Cortex of kidney (tissue), 1 donor: ENCODE data around the gene ROPN1B.

ENCODE experiments used
- DNase-seq: peaks from one replicate; lab custom pipeline; 2025; lab: John Stamatoyannopoulos, UW

Gene ROPN1B

GRCh38 chr3:126004692-126005091, 35.7 kb downstream of the ROPN1B start:
- no peak for DNase-seq

DNA sequence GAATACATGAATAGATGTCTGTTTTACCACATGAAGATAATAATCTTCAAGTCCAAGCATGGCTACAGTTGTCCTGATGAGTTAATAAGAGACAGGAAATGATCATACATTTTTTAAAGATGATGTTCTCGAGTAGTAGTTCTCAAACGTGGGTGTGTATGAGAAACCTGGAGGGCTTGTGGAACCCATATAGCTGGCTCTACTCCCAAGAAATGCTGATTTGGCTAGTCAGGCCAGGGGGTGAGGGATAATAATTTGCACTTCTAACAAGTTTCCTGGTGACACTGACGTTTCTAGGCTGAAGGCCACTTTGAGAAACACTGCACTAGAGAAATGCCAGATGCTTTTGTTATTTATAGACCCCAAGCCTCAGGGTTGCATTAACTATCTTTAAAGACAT, 37.0 kb downstream of the ROPN1B start:
- no peak for DNase-seq

GRCh38 chr3:126008219-126008618, 39.2 kb downstream of the ROPN1B start:
- DNase-seq, result no peak

GRCh38 chr3:126009181-126009580, 40.2 kb downstream of the ROPN1B start:
- DNase-seq, result no peak

- no peak for DNase-seq
Observed at GRCh38 chr3:126013751-126014156, 44.8 kb downstream of the ROPN1B start.

DNA sequence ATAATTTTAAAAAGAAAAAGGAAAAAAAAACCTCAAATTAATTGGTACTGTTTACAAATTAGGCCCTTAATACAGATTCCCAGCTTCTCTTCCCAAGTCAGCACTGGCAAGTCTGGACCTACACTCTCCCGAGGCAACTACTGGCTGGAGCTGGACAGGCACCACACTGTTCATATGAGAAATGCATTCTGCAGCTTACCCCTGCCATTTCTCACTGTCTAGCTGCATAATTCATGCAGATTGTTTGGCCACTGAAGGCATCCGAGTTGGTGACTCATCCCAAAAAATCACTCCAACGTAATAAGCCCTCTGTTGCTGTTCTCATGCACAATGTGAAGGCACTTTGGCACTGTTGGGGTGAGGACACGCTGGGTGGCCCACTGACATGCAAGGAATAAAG, 45.3 kb downstream of the ROPN1B start:
- no peak for DNase-seq

DNA sequence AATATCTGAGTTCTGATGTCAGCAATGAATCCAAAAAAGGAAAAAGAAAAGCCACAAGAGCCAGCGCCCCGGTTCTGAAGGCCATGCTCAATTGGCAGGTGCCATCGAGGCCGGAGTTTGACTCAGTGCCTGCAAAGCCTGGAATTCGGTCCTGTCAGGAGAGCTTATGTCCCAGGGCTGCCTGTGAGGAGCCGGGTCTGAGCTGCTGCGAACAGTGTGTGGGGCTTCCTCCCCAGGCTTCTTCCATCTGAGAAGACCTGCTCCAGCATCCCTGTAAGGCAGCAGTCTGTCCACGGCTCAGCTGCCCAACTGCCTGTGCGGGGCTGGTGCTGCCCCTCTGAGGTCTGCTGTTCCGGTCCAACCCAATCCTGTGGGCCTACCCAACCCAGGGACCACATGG, 46.1 kb downstream of the ROPN1B start:
- no peak for DNase-seq

DNA sequence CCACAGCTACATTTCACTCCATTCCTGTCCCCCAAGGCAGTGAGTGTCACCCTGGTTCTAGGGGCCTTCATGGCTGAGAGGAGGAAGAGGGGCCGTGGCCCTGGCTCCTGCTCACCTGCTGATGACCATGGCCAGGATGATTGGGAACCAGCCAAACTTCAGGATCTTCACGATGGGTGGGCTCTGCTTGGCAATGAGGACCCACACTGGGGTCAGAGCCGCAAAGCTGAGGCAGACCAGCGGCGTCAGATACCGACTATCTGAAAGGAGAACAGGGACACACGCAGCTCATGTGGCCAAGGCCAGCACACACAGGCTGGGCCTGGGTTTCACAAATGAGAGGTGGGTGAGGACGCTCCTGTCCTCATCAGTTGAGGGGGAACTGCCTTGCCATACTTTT, 47.6 kb downstream of the ROPN1B start:
- no peak for DNase-seq

DNA sequence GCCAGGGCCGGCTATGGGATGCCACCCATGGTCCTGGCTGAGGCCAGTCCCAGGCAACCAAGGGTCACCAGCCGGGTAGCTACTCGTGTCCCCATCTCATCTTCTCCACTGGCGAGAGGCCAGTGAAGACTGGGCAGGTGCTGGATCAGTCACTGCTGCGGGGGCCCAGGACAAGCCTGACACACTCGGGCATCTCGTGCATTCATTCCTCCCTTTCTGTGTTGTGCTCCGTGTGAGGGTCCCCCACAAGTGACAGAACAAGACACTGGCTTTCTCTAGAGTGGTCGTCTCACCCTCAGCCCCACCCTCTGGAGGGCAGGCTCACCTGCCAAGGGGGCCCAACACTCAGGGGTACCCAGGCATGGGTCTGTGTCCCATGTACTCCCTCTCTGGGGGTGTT, 48.4 kb downstream of the ROPN1B start:
- DNase-seq, result no peak

DNA sequence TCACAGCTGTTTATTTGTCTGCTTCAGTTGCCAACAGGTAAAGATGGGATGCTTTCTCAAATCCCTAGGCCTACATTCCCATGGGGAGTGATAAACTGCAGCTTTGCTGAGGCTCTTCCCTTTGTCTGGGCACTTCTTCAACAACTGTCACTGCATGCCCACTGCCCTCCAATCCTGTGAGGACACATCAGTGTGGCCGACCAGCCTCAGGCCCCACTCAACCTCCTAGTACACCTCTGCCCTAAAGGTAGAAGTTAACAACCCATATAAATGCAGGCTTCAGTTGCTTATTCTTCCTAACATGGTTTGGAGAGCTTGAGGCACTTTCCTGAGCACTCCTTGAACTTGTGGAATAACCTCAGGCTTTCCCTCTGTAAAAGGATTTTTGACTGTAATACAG, 49.6 kb downstream of the ROPN1B start:
- DNase-seq, result no peak

DNA sequence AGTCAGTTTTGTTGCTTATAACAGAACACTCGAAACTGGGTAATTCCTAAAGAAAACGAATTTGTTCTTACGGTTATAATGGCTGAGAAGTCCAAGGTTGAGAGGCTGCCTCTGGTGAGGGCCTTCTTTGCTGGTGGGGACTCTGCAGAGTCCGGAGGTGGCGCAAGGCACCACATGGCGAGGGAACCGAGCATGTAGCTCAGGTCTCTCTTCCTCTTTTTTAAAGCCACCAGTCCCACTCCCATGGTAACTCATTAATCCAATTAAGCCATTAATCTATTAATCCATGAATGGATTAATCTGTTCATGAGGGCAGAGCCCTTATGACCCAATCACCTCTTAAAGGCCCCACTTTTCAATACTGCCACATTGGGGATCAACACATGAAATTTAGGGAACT, 50.0 kb downstream of the ROPN1B start:
- DNase-seq, result no peak

DNA sequence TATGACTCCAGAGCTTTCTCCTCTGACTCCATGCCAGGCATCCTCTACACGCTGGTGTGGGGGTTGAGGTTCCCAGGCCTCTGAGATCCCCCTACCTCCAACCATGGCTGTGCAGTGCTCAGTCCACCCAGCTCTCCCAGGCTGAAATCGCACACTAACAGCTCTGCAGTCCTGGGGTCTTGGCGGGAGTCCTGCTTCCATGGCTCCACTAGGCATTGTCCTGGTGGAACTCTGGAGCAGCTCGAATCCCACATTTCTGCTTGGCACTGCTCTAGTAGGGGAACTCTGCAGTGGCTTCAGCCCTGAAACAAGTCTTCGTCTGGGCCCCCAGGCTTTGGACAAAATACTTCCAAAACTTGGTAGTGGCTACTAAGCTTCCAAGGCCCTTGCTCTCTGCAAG, 50.7 kb downstream of the ROPN1B start:
- DNase-seq, result no peak

DNA sequence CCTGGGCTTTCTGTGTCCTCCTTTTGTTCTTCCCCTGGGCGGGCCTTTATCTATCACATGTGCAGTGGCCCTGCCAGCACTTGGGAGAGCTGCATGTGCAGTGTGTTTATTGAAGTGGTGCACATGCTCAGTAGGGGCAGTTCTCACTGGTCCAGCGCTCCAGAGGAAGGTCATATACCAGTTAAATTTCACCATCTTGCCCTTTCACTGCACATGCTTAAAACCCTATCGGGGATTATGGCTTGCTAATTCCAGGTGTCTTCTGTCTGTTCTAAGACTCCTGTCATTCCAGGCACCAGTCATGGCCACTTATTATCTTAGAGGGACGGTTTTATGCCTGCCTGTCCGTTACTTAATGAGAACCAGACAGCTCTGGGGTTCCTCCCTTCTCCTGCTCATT, 52.2 kb downstream of the ROPN1B start:
- DNase-seq, result no peak

DNA sequence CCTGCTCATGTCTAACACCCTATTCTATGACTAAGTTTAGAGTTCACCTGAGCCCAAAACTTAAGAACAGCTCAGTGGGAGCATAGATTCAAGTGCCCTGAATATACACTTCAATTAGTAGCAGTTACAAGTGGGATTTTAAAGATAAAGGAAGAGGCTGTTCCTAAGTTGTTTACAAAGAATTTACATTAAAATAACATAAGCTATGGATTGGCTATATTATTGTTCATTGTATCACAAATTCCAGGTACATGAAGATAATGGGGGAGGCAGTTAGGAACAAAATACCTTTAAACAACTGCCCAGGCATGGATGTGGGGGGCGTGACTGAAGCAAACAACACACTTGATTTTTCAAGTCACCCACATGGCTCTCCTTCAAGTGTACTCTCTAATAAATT, 52.7 kb downstream of the ROPN1B start:
- no peak for DNase-seq

GRCh38 chr3:126022741-126023359, 53.9 kb downstream of the ROPN1B start:
- no peak for DNase-seq

DNA sequence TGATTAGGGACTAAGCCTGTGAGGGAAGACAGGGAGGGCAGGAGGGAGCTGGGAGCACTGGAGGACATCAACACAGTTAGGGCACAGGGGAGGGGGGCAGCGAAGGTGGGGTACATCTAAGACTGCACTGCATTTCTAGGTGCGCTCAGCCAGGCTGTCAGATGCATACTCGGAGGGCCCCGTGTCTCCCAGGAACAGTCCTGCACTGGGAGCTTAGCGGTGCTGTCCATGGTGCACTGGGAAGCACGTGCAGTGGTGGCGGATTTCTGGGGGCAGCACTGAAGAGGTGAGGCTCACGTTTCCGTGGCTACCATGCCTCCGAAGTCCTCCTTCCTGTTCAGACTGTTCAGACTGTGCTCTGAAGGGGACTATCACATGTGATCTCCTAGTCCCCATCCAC, 54.4 kb downstream of the ROPN1B start:
- no peak for DNase-seq

DNA sequence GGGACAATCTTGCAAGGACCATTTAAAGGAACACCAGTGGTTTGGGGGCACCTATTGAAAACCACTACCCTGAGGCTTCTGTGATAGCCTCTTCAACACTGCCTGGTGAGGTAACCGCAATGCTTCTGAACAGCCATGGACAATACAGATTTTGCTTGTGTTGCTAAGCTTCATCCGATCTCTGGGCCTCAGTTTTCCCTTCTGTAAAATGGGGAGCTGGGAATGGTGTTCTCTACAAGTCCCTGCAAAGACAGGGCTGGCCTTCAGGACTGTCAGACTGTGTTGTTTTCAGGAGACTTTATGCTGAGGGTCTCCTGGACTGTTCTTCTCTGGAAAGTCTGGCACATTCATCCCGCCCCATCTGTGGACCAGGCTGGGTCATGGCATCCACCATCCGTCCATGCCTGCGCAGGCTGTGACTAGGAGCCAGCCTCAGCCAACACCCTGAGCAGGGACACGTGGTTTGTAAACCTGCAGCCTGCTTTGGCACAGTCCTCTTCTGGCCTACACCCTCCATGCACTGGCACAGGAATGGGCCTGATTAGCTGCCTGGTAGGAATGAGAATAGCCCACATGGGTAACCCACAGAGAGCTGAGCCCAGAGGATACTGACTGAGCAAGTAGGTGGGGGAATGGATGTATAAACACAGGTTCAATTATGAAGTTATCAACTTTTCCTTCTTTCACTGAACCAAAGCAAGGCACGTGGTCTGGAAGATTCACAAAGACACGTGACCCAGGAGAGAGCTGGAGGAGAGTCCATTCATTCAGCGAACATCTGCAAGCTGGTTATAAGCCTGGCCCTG, 55.3 kb downstream of the ROPN1B start:
- no peak for DNase-seq

DNA sequence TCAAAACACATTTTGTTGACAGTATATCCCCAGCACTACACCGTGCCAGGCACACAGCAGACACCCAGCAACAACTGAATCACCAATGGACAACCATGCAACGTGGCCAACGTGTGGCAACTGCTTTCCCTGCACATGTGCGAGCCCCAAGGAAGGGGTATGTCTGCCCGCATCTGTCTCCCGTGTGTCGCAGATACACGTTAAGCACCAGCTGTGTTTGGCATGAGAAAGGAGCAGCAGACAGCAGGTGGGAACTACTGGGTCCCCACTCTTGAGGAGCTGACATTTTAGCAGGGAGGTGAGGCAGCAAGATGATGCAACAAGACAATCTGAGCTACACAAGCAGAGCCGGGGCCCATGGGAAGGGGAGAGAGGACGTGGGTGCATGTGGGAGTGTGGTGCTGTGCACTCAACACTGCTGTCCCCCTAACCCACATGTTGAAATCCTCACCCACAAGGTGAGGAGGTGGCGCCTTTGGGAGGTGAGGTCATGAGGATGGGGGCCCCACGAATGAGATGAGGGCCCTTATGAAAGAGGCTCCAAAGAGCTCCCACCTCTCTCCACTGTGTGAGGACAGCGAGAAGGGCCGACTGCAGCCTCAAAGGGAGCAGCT, 56.2 kb downstream of the ROPN1B start:
- DNase-seq, result no peak

DNA sequence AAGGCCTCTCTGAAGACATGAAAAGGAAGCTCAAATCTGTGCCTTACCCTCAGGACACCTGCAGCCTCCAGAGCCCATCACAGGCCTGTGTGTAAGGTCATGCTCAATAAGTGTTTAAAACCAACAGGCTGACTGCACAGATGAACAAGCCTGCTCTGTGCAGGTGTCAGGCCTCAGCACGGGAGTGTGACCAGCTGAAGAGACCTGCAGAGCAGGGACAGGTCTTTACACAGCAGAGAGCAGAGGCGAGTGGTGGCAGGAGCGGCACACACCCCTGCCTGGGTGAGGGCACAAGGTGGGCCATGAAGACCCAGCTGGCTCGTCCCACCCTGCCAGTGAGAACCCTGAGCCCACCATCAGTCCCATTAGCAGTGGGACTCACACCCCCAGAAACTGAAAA, 56.9 kb downstream of the ROPN1B start:
- DNase-seq, result no peak

DNA sequence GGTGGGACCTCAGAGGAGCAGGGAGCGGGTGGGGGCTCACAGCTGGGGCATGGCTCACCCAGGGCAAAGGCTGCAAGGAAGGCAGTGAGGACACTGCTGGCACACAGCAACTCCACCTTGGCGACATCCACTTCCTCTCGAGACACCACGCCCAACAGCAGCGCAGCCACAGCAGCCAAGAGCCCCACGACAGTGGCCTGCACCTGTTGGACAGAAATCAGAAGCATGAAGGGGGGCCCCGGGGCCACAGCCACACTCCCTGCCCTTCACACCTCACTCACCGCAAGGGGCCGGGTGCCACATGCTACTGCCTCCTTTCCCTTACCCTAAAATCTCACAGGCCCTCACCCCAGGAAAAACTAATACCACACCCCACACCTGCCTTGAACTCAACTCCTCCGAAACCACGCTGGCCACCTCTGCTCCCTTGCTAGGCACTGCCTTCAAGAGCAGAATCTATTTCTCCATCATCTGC, 57.3 kb downstream of the ROPN1B start:
- DNase-seq, result no peak

DNA sequence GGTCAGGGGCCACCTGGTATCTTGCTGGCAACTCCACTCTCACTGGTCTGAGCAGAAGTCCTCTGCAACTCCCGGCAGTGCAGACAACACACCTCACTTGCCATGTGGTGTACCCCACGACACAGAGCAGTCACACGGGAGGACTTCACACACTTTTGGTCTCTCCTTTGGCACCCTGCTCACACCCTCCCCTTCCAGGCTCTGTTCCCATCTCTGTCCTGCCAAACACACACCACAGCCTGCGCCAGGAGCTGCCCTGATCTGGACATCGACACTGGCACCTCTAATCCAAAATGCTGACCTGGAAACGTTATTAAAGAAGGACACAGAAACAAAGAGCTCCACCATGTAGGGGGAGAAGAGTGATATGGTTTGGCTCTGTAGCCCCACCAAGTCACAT, 57.8 kb downstream of the ROPN1B start:
- DNase-seq, result no peak

DNA sequence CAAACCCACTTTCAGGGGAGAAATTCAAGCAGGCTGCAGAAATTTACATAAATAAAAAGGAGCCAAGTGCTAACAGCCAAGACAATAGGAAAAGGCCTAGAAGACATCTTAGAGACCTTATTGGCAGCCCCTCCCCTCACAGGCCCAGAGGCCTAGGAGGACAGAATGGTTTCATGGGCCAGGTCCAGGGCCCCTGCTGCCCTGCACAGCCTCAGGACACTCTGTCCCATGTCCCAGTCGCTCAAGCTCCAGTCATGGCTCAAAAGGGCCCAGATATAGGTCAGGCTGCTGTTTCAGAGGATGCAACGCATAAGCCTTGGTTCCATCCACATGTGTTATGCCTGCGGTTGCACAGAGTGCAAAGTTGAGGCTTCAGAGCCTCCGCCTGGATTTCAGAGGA, 59.1 kb downstream of the ROPN1B start:
- DNase-seq, result no peak

DNA sequence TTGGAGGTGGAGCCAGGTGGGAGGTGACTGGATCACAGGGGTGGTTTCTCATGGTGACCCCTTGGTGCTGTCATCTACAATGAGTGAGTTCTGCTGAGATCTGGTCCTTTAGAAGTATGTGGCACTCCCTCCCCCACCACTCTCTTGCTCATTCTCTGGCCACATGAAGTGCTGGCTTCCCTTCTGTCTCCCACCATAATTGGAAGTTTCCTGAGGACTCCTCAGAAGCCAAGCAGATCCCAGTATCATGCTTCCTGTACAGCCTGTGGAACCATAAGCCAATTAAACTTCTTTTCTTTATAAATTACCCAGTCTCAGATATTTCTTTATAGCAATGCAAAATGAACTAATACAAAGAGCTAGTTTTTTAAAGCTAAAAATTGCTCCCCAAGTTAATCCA, 60.3 kb downstream of the ROPN1B start:
- no peak for DNase-seq
